ENCODE measurements around the gene VASH2. TPM values are rescaled to one million over a fixed set of nuclear protein-coding genes. Genes with fewer than 3 reads are reported as not detected.

VASH2 gene
- total RNA-seq, 2 donors from 2014 or later = 1.6 TPM; not detected in 1

GRCh38 chr1:212937034-212937433 lies 13.3 kb upstream of the VASH2 start:
- ATAC-seq (no peak), DNase-seq (no peak)
- no peaks in the 10 kb centered on the region for H3K4me1 ChIP-seq
- H3K36me3 ChIP-seq (replicated peaks in 1 of 2; ENCODE audit: insufficient read depth in 1 of 2, low read depth in 2 of 2) = no peaks in the 10 kb centered on the region
- intact Hi-C loops (cut with DNase I) = no loop called here
- H3K27me3 ChIP-seq = no peaks in the 10 kb centered on the region
- H3K4me3 ChIP-seq = no peak overlapping the region
- no peak overlapping the region for H3K27ac ChIP-seq
- TF ChIP-seq POLR2A (IDR thresholded peaks at IDR 0.05) (no peak), CTCF (IDR thresholded peaks at IDR 0.05) (no peak)
- 95 to 100% methylated on average over 3 of the region's 3 CpGs for WGBS, 2 donors
- no peaks in the 10 kb centered on the region for H3K9me3 ChIP-seq

- Histone ChIP-seq H3K4me3 (no peak overlapping the region), H3K36me3 (replicated peaks in 1 of 2; ENCODE audit: insufficient read depth in 1 of 2, low read depth in 2 of 2) (no peaks in the 10 kb centered on the region), H3K27me3 (no peaks in the 10 kb centered on the region), H3K4me1 (no peaks in the 10 kb centered on the region), H3K9me3 (no peaks in the 10 kb centered on the region), H3K27ac (no peak overlapping the region)
- WGBS, 2 donors = 80 to 88% methylated on average over 6 of the region's 6 CpGs
- DNase-seq (no peak), ATAC-seq (no peak)
- intact Hi-C loops (cut with DNase I) = no loop called here
- TF ChIP-seq CTCF (IDR thresholded peaks at IDR 0.05) (no peak), POLR2A (IDR thresholded peaks at IDR 0.05) (no peak)
Observed at GRCh38 chr1:212938846-212939245, 11.5 kb upstream of the VASH2 start.

- H3K27me3 ChIP-seq = no peaks in the 10 kb centered on the region
- TF ChIP-seq POLR2A (IDR thresholded peaks at IDR 0.05) = no peak
- no peak for TF ChIP-seq CTCF (IDR thresholded peaks at IDR 0.05)
- no peaks in the 10 kb centered on the region for H3K9me3 ChIP-seq
- H3K27ac ChIP-seq = no peak overlapping the region
- DNase-seq (no peak), ATAC-seq (no peak)
- WGBS, 2 donors = 85 to 90% methylated on average over 1 of the region's 1 CpG
- H3K4me3 ChIP-seq = no peak overlapping the region
- H3K36me3 ChIP-seq (replicated peaks in 1 of 2; ENCODE audit: insufficient read depth in 1 of 2, low read depth in 2 of 2) = no peaks in the 10 kb centered on the region
- H3K4me1 ChIP-seq = no peaks in the 10 kb centered on the region
- intact Hi-C loops (cut with DNase I) = no loop called here
Observed at GRCh38 chr1:212941452-212941851, 8.9 kb upstream of the VASH2 start.

GRCh38 chr1:212942679-212943392 lies 7.5 kb upstream of the VASH2 start:
- DNase-seq (no peak), ATAC-seq (no peak)
- no peaks in the 10 kb centered on the region for H3K27me3 ChIP-seq
- 70 to 74% methylated on average over 6 of the region's 6 CpGs for WGBS, 2 donors
- H3K9me3 ChIP-seq = no peaks in the 10 kb centered on the region
- no peak for TF ChIP-seq CTCF (IDR thresholded peaks at IDR 0.05)
- no peak for TF ChIP-seq POLR2A (IDR thresholded peaks at IDR 0.05)
- no peak overlapping the region for H3K4me3 ChIP-seq
- no peaks in the 10 kb centered on the region for H3K4me1 ChIP-seq
- H3K36me3 ChIP-seq (replicated peaks in 1 of 2; ENCODE audit: insufficient read depth in 1 of 2, low read depth in 2 of 2) = no peaks in the 10 kb centered on the region
- intact Hi-C loops (cut with DNase I) = no loop called here
- H3K27ac ChIP-seq = no peak overlapping the region

GRCh38 chr1:212943393-212943710 lies 7.0 kb upstream of the VASH2 start:
- intact Hi-C loops (cut with DNase I) = no loop called here
- Histone ChIP-seq H3K27me3 (no peaks in the 10 kb centered on the region), H3K4me3 (no peak overlapping the region), H3K27ac (no peak overlapping the region), H3K9me3 (no peaks in the 10 kb centered on the region), H3K36me3 (replicated peaks in 1 of 2; ENCODE audit: insufficient read depth in 1 of 2, low read depth in 2 of 2) (no peaks in the 10 kb centered on the region), H3K4me1 (no peaks in the 10 kb centered on the region)
- ATAC-seq (no peak), DNase-seq (no peak)
- TF ChIP-seq POLR2A (IDR thresholded peaks at IDR 0.05) (no peak), CTCF (IDR thresholded peaks at IDR 0.05) (no peak)
- 48 to 75% methylated on average over 3 to 4 of the region's 4 CpGs for WGBS, 2 donors
